GM23338 (cell line): ENCODE data around the gene POGZ. TPM values are rescaled to one million over a fixed set of nuclear protein-coding genes. Genes with fewer than 3 reads are reported as not detected.

Experiments
- ATAC-seq: fragments of 200-7000 bp; cut with Tn5 transposase; 3 replicates; pipeline ENCODE4 v1.9.1; 2020
- DNase-seq: peaks from one replicate; pipeline ENCODE4 v3.0.0-alpha.2; 2015; ENCODE audit warnings: low spot score
- H2AFZ ChIP-seq: fragments of 200-600 bp; sonication (generic); 2 replicates; pipeline ENCODE4 v1.8.0; 2016; ENCODE audit warnings: antibody characterized with exemption, mild to moderate bottlenecking, moderate library complexity
- H3F3A ChIP-seq: fragments of 200-600 bp; sonication (generic); replicated peaks from 2 replicates; pipeline ENCODE4 v1.8.0; 2017; ENCODE audit warnings: antibody characterized with exemption, mixed run types, low read depth
- H3K27ac ChIP-seq: fragments of 200-600 bp; sonication (generic); 2 replicates; pipeline ENCODE4 v1.6.1; 2016; ENCODE audit warnings: low read depth
- H3K27me3 ChIP-seq: fragments of 200-600 bp; sonication (generic); 2 replicates; pipeline ENCODE4 v1.8.0; 2016; ENCODE audit warnings: mild to moderate bottlenecking, mixed run types, moderate library complexity; ENCODE audit not compliant: insufficient read depth
- H3K36me3 ChIP-seq: fragments of 200-600 bp; sonication (generic); 2 replicates; pipeline ENCODE4 v1.8.0; 2016; ENCODE audit warnings: mild to moderate bottlenecking; ENCODE audit not compliant: insufficient read depth
- H3K4me1 ChIP-seq: fragments of 200-600 bp; sonication (generic); 2 replicates; pipeline ENCODE4 v1.8.0; 2016; ENCODE audit warnings: mild to moderate bottlenecking, moderate library complexity; ENCODE audit not compliant: insufficient read depth
- H3K4me2 ChIP-seq: fragments of 200-600 bp; sonication (generic); 2 replicates; pipeline ENCODE4 v1.7.1; 2017; ENCODE audit warnings: mixed run types
- H3K4me3 ChIP-seq: fragments of 200-600 bp; sonication (generic); 2 replicates; pipeline ENCODE4 v1.6.1; 2016; ENCODE audit warnings: mixed run types
- H3K79me2 ChIP-seq: fragments of 200-600 bp; sonication (generic); replicated peaks from 2 replicates; pipeline ENCODE4 v1.8.0; 2017; ENCODE audit warnings: mild to moderate bottlenecking; ENCODE audit not compliant: insufficient read depth
- H3K9me2 ChIP-seq: fragments of 200-600 bp; sonication (generic); 2 replicates; pipeline ENCODE4 v1.8.0; 2017; ENCODE audit not compliant: insufficient read depth
- H4K20me1 ChIP-seq: fragments of 200-600 bp; sonication (generic); replicated peaks from 2 replicates; pipeline ENCODE4 v1.8.0; 2017; ENCODE audit warnings: mild to moderate bottlenecking; ENCODE audit not compliant: insufficient read depth
- H3K27ac Mint-ChIP-seq: 2 replicates; pipeline ENCODE4 v1.8.0; 2020; ENCODE audit warnings: inconsistent platforms, mild to moderate bottlenecking, moderate library complexity, mixed read lengths
- H3K27me3 Mint-ChIP-seq: 3 replicates; pipeline ENCODE4 v1.8.0; 2022; ENCODE audit warnings: low read depth, mild to moderate bottlenecking, moderate library complexity, mixed read lengths, inconsistent platforms; ENCODE audit not compliant: insufficient read depth, poor library complexity
- H3K36me3 Mint-ChIP-seq: 3 replicates; pipeline ENCODE4 v1.8.0; 2021; ENCODE audit warnings: low read depth, mild to moderate bottlenecking, inconsistent platforms, moderate library complexity, mixed read lengths
- H3K4me1 Mint-ChIP-seq: 3 replicates; pipeline ENCODE4 v1.8.0; 2020; ENCODE audit warnings: mild to moderate bottlenecking, inconsistent platforms, mixed read lengths
- H3K4me3 Mint-ChIP-seq: 3 replicates; pipeline ENCODE4 v1.8.0; 2021; ENCODE audit warnings: moderate library complexity, mild to moderate bottlenecking, inconsistent platforms, mixed read lengths
- H3K9me3 Mint-ChIP-seq: 3 replicates; pipeline ENCODE4 v1.8.0; 2020; ENCODE audit warnings: moderate library complexity, mild to moderate bottlenecking, inconsistent platforms, mixed read lengths
- CREB1 ChIP-seq: fragments of 250-450 bp; sonication (Bioruptor Pico); IDR thresholded peaks from 2 replicates; pipeline ENCODE4 v1.5.0; 2020; ENCODE audit warnings: low read depth, mild to moderate bottlenecking, moderate library complexity
- CTCF ChIP-seq, 2 experiments: fragments of 200-600 bp in 1 of 2; sonication (generic) in 1 of 2; conservative IDR thresholded peaks; 2 replicates each; pipeline versions ENCODE4 v1.5.1 to v1.6.1; 2016 to 2017; ENCODE audit warnings: antibody characterized with exemption in 2 of 2, low read depth in 2 of 2, mild to moderate bottlenecking in 2 of 2, moderate library complexity in 1 of 2
- ETS1 ChIP-seq: IDR thresholded peaks from 2 replicates; pipeline ENCODE4 v1.6.1; 2016; ENCODE audit warnings: antibody characterized with exemption
- EZH2 ChIP-seq: fragments of 200-600 bp; sonication (generic); IDR thresholded peaks from one replicate; pipeline ENCODE4 v1.8.0; 2017; ENCODE audit warnings: antibody characterized with exemption, mild to moderate bottlenecking, low read depth; ENCODE audit not compliant: unreplicated experiment
- EZH2phosphoT487 ChIP-seq: fragments of 200-600 bp; sonication (generic); IDR thresholded peaks from one replicate; pipeline ENCODE4 v1.8.1; 2018; ENCODE audit warnings: antibody characterized with exemption; ENCODE audit not compliant: unreplicated experiment
- JUNB ChIP-seq: IDR thresholded peaks from one replicate; pipeline ENCODE4 v1.6.1; 2016; ENCODE audit warnings: antibody characterized with exemption; ENCODE audit not compliant: unreplicated experiment
- NANOG ChIP-seq: IDR thresholded peaks from 2 replicates; pipeline ENCODE4 v1.6.1; 2016; ENCODE audit warnings: antibody characterized with exemption, borderline replicate concordance
- POLR2AphosphoS5 ChIP-seq: IDR thresholded peaks from 2 replicates; pipeline ENCODE4 v1.6.1; 2016; ENCODE audit warnings: antibody characterized with exemption, low read depth
- REST ChIP-seq: IDR thresholded peaks from one replicate; pipeline ENCODE4 v1.6.1; 2018; ENCODE audit warnings: antibody characterized with exemption; ENCODE audit not compliant: unreplicated experiment
- STAT1 ChIP-seq: IDR thresholded peaks from one replicate; pipeline ENCODE4 v1.6.1; 2016; ENCODE audit warnings: antibody characterized with exemption; ENCODE audit not compliant: unreplicated experiment
- ZNF114 ChIP-seq: fragments of 250-450 bp; sonication (Bioruptor Pico); IDR thresholded peaks from 2 replicates; pipeline ENCODE4 v1.5.0; 2020; ENCODE audit warnings: mild to moderate bottlenecking, moderate library complexity
- ZNF331 ChIP-seq: fragments of 250-450 bp; sonication (Bioruptor Pico); IDR thresholded peaks from 2 replicates; pipeline ENCODE4 v1.5.0; 2020; ENCODE audit warnings: low read depth, mild to moderate bottlenecking, moderate library complexity
- ZNF462 ChIP-seq: fragments of 250-450 bp; sonication (Bioruptor Pico); IDR thresholded peaks from 2 replicates; pipeline ENCODE4 v1.5.0; 2020; ENCODE audit warnings: mild to moderate bottlenecking, moderate library complexity
- polyA plus RNA-seq: library from polyadenylated mRNA; unstranded; fragments of >200 nt; fragmentation: Nextera tagmentation; extraction: Ambion mirVana; gene quantifications from 2 replicates; pipeline ENCODE4 v1.2.1, GENCODE V29; 2016
- total RNA-seq: library from RNA; depleted of rRNA; stranded (reverse); fragments of >200 nt; shearing (Covaris generic); gene quantifications from 2 replicates; pipeline ENCODE4 v1.2.3, GENCODE V29; 2014

Gene POGZ
- total and polyA plus RNA-seq, 2 experiments from 2014 or later = 47.0 to 72.5 TPM

GRCh38 chr1:151403612-151404011 lies 55.7 kb downstream of the POGZ start:
- no peak overlapping the region for H3K4me3 Mint-ChIP-seq
- Histone ChIP-seq H3K4me2 (no peak overlapping the region), H3K4me3 (no peak overlapping the region), H2AFZ (no peak overlapping the region), H4K20me1 (peaks cover 38% of the 10 kb centered on the region), H3K27ac (no peak overlapping the region), H3F3A (peaks cover 38% of the 10 kb centered on the region), H3K79me2 (peaks cover 20% of the 10 kb centered on the region), H3K27me3 (no peaks in the 10 kb centered on the region), H3K36me3 (peaks cover 61% of the 10 kb centered on the region), H3K4me1 (peaks cover 5% of the 10 kb centered on the region), H3K9me2 (no peaks in the 10 kb centered on the region)
- H3K27me3 Mint-ChIP-seq = peaks cover 16% of the 10 kb centered on the region
- no peaks in the 10 kb centered on the region for H3K9me3 Mint-ChIP-seq
- TF ChIP-seq JUNB = no peak
- no peak for TF ChIP-seq EZH2
- no peak for TF ChIP-seq STAT1
- no peak for TF ChIP-seq NANOG
- no peak for TF ChIP-seq ZNF114 (CRISPR knock-in tag)
- TF ChIP-seq ETS1 = no peak
- TF ChIP-seq CTCF (conservative IDR thresholded peaks at IDR 0.05; ENCODE audit: low read depth in 2 of 2) = no peak
- TF ChIP-seq EZH2phosphoT487 = no peak
- no peak for TF ChIP-seq ZNF462 (CRISPR knock-in tag)
- TF ChIP-seq REST = no peak
- TF ChIP-seq ZNF331 (CRISPR knock-in tag) = no peak
- TF ChIP-seq CREB1 = no peak
- no peak for TF ChIP-seq POLR2AphosphoS5
- H3K27ac Mint-ChIP-seq = no peak overlapping the region
- peaks cover 71% of the 10 kb centered on the region for H3K36me3 Mint-ChIP-seq
- ATAC-seq = no peak
- no peak for DNase-seq
- peaks cover 5% of the 10 kb centered on the region for H3K4me1 Mint-ChIP-seq
